Smooth muscle cell (in vitro differentiated cells): Measurements from ENCODE around the gene STK39. TPM values are rescaled to one million over a fixed set of nuclear protein-coding genes. Genes with fewer than 3 reads are reported as not detected.
A peak's percentile ranks its signal among the peaks of the same experiment; 100 is the strongest.

Source experiments
- DNase-seq: peaks from one replicate; lab custom pipeline; 2025; ENCODE audit not compliant: unreplicated experiment; lab: John Stamatoyannopoulos, UW
- H2AFZ ChIP-seq: fragments of 200-600 bp; sonication (generic); 2 replicates; pipeline ENCODE4 v1.6.0; 2016; ENCODE audit warnings: antibody characterized with exemption, low read depth, mild to moderate bottlenecking
- H3F3A ChIP-seq: fragments of 200-600 bp; sonication (generic); 2 replicates; pipeline ENCODE4 v1.6.0; 2017; ENCODE audit warnings: antibody characterized with exemption, low read depth
- H3K27ac ChIP-seq: fragments of 200-600 bp; sonication (generic); 2 replicates; pipeline ENCODE4 v1.5.1; 2016; ENCODE audit warnings: low read depth, mild to moderate bottlenecking
- H3K27me3 ChIP-seq: fragments of 200-600 bp; sonication (generic); 2 replicates; pipeline ENCODE4 v1.6.1; 2016; ENCODE audit warnings: low read depth, mild to moderate bottlenecking
- H3K36me3 ChIP-seq: fragments of 200-600 bp; sonication (generic); 2 replicates; pipeline ENCODE4 v1.5.1; 2016; ENCODE audit warnings: low read depth
- H3K4me1 ChIP-seq: fragments of 200-600 bp; sonication (generic); 2 replicates; pipeline ENCODE4 v1.5.1; 2016; ENCODE audit warnings: low read depth
- H3K4me2 ChIP-seq: fragments of 200-600 bp; sonication (generic); 2 replicates; pipeline ENCODE4 v1.6.0; 2016; ENCODE audit warnings: mild to moderate bottlenecking
- H3K4me3 ChIP-seq: fragments of 200-600 bp; sonication (generic); 2 replicates; pipeline ENCODE4 v1.5.1; 2016; ENCODE audit warnings: mild to moderate bottlenecking
- H3K79me2 ChIP-seq: fragments of 200-600 bp; sonication (generic); 2 replicates; pipeline ENCODE4 v1.6.0; 2016; ENCODE audit warnings: low read depth, mild to moderate bottlenecking
- H3K9ac ChIP-seq: fragments of 200-600 bp; sonication (generic); 2 replicates; pipeline ENCODE4 v1.6.0; 2016; ENCODE audit warnings: low read depth
- H3K9me3 ChIP-seq: fragments of 200-600 bp; sonication (generic); replicated peaks from 2 replicates; pipeline ENCODE4 v1.5.1; 2016; ENCODE audit warnings: low read depth
- H4K20me1 ChIP-seq: fragments of 200-600 bp; sonication (generic); 2 replicates; pipeline ENCODE4 v1.6.0; 2016; ENCODE audit warnings: low read depth
- WGBS: methylation state at CpG from one replicate; pipeline ENCODE4 v1.1.7; 2016; ENCODE audit warnings: low lambda C conversion rate; 5-methylcytosine and 5-hydroxymethylcytosine counted together
- polyA plus RNA-seq: library from polyadenylated mRNA; unstranded; fragments of >200 nt; fragmentation: Nextera tagmentation; extraction: Ambion mirVana; gene quantifications from 2 replicates; pipeline ENCODE4 v1.2.1, GENCODE V29; 2016
- total RNA-seq: library from RNA; depleted of rRNA; stranded (reverse); fragments of >200 nt; gene quantifications from 2 replicates; pipeline ENCODE4 v1.2.3, GENCODE V29; 2014
- TF ChIP-seq, protein P1 (sequence below): fragments of 200-600 bp; sonication (generic); IDR thresholded peaks from 2 replicates; pipeline ENCODE4 v1.5.1; 2017; ENCODE audit warnings: borderline replicate concordance, mild to moderate bottlenecking, antibody characterized with exemption; ENCODE audit not compliant: insufficient read depth, poor library complexity, severe bottlenecking

STK39 gene
- total and polyA plus RNA-seq, 2 experiments from 2014 or later: 21.1 to 37.8 TPM

DNA sequence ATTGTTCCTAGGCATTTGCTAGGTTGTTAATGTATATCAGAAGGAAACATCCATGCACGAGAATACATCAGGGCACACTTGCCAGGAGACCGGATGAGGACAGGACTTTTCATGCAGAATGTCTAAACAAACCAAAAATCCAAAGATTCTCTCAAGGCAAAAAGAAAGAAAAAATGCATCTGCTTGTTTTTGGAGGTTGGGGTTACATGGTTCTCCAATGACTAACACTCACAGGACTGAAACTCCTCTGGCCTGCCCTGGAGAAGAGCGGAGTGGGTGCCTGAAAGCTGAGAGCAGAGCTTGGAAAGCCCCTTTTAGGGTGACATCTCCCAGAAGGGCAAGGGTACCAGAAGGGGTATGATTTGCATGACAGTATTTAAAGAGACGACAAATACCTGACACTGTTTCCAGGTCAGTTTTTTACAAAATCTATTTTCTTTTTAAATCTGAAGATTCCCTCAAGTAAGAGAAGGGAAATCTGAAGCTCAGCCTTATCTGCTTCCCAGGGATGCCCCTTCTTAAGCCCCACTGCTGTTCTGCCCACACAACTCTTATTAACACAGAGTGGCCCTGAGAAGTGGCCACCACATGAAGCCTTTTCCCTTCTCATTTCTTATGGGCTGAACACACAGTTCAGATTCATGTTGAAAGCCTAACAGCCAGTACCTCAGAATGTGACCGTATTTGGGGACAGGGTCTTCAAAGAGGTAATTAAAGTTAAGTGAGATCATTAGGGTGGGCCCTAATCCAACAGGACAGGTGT, 216.4 kb downstream of the STK39 start:
- no peaks in the 10 kb centered on the region for H3K9me3 ChIP-seq
- peaks cover 5% of the 10 kb centered on the region for H3K4me1 ChIP-seq
- no peaks in the 10 kb centered on the region for H3K79me2 ChIP-seq
- H3K4me2 ChIP-seq: peak overlapping the region; percentile 66
- peaks cover 7% of the 10 kb centered on the region for H4K20me1 ChIP-seq
- DNase-seq: no peak
- peak overlapping the region; percentile 56 for H3K27ac ChIP-seq
- no peaks in the 10 kb centered on the region for H3K36me3 ChIP-seq
- TF ChIP-seq, protein P1, sequence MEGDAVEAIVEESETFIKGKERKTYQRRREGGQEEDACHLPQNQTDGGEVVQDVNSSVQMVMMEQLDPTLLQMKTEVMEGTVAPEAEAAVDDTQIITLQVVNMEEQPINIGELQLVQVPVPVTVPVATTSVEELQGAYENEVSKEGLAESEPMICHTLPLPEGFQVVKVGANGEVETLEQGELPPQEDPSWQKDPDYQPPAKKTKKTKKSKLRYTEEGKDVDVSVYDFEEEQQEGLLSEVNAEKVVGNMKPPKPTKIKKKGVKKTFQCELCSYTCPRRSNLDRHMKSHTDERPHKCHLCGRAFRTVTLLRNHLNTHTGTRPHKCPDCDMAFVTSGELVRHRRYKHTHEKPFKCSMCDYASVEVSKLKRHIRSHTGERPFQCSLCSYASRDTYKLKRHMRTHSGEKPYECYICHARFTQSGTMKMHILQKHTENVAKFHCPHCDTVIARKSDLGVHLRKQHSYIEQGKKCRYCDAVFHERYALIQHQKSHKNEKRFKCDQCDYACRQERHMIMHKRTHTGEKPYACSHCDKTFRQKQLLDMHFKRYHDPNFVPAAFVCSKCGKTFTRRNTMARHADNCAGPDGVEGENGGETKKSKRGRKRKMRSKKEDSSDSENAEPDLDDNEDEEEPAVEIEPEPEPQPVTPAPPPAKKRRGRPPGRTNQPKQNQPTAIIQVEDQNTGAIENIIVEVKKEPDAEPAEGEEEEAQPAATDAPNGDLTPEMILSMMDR: no peak
- H3K9ac ChIP-seq: no peak overlapping the region
- no peak overlapping the region for H3K4me3 ChIP-seq
- no peaks in the 10 kb centered on the region for H3F3A ChIP-seq
- H2AFZ ChIP-seq: no peak overlapping the region
- no peaks in the 10 kb centered on the region for H3K27me3 ChIP-seq
- 68% methylated on average over 5 of the region's 5 CpGs for WGBS

DNA sequence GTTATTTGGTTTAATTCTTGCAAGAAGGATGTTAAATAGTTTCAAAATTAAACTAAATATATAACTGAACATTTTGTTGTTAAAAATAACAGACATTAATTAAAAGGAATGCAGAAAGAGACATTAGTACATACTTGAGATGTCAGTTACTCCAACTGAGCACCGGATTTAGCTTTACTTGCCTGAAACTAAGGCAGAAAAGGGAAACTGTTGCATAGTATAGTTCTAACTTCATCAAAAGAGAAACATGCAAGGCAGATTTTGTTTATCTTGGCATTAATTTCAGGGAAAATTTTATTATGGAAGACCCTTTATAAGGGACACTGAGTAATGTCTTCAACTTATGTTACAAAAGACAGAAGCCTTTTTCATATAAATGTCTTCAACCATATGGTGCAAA, 218.3 kb downstream of the STK39 start:
- no peak overlapping the region for H3K27ac ChIP-seq
- 97% methylated on average over 1 of the region's 1 CpG for WGBS
- TF ChIP-seq, protein P1: no peak

DNA sequence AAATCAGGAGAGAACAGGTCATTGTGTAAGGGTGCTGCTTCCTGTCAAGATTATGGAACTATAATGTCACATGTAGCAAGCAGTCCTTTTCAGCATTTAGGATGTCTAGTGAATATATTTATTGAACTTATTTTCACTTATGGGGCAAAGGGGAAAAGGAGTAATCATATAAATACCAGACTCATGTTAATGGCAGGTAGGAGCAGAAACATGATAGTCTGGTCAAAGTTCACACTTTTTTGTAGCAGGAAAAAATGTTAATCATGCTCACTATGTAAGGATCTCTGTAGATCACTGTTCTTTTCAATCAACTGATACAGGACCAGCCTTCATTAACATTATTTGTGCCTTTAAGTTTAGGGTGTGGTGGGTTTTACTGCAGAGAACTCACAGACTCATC, 219.0 kb downstream of the STK39 start:
- DNase-seq: no peak
- Histone ChIP-seq H3K4me2 (no peak overlapping the region), H3K36me3 (no peaks in the 10 kb centered on the region), H2AFZ (no peak overlapping the region), H3F3A (no peaks in the 10 kb centered on the region), H3K4me3 (no peak overlapping the region), H3K27me3 (no peaks in the 10 kb centered on the region), H3K9me3 (no peaks in the 10 kb centered on the region), H3K4me1 (peaks cover 5% of the 10 kb centered on the region), H3K27ac (no peak overlapping the region), H3K79me2 (no peaks in the 10 kb centered on the region), H3K9ac (no peak overlapping the region), H4K20me1 (peaks cover 3% of the 10 kb centered on the region)
- TF ChIP-seq, protein P1: no peak

More for the DNA sequence above, 218.3 kb downstream of the STK39 start:
- no peak for DNase-seq
- H3F3A ChIP-seq: no peaks in the 10 kb centered on the region
- H3K4me3 ChIP-seq: no peak overlapping the region
- H3K4me1 ChIP-seq: peaks cover 5% of the 10 kb centered on the region
- no peak overlapping the region for H2AFZ ChIP-seq
- H4K20me1 ChIP-seq: peaks cover 7% of the 10 kb centered on the region
- no peaks in the 10 kb centered on the region for H3K27me3 ChIP-seq
- no peaks in the 10 kb centered on the region for H3K9me3 ChIP-seq
- H3K36me3 ChIP-seq: no peaks in the 10 kb centered on the region
- H3K9ac ChIP-seq: no peak overlapping the region
- no peaks in the 10 kb centered on the region for H3K79me2 ChIP-seq
- H3K4me2 ChIP-seq: no peak overlapping the region
